Chondrocyte (in vitro differentiated cells): ENCODE data around the gene C3orf70. TPM values are rescaled to one million over a fixed set of nuclear protein-coding genes. Genes with fewer than 3 reads are reported as not detected.

Experiments
- DNase-seq: peaks from one replicate; pipeline ENCODE4 v3.0.0; 2021; ENCODE audit warnings: mixed read lengths, low spot score
- H3K27ac Mint-ChIP-seq: one replicate; pipeline ENCODE4 v1.8.0; 2021; ENCODE audit warnings: mild to moderate bottlenecking, moderate library complexity, mixed read lengths; ENCODE audit not compliant: unreplicated experiment
- H3K27me3 Mint-ChIP-seq: 2 replicates; pipeline ENCODE4 v1.8.0; 2021; ENCODE audit warnings: low read depth, mixed read lengths
- H3K36me3 Mint-ChIP-seq: 2 replicates; pipeline ENCODE4 v1.8.0; 2021; ENCODE audit warnings: low read depth, mixed read lengths
- H3K4me1 Mint-ChIP-seq: 2 replicates; pipeline ENCODE4 v1.8.0; 2021; ENCODE audit warnings: low read depth, mild to moderate bottlenecking, mixed read lengths
- H3K4me3 Mint-ChIP-seq: one replicate; pipeline ENCODE4 v1.8.0; 2021; ENCODE audit warnings: mild to moderate bottlenecking, moderate library complexity, mixed read lengths; ENCODE audit not compliant: unreplicated experiment
- H3K9me3 Mint-ChIP-seq: 2 replicates; pipeline ENCODE4 v1.8.0; 2021; ENCODE audit warnings: low read depth, mixed read lengths
- CTCF ChIP-seq: fragments of 200-600 bp; sonication (generic); IDR thresholded peaks from 2 replicates; pipeline ENCODE4 v1.5.0; 2021; ENCODE audit warnings: antibody characterized with exemption, mild to moderate bottlenecking, moderate library complexity
- total RNA-seq: library from RNA; stranded (reverse); gene quantifications from 3 replicates; pipeline ENCODE4 v1.2.1, GENCODE V29; 2021

Gene C3orf70
- total RNA-seq, 1 donor from 2014 or later, result 27.7 TPM

GRCh38 chr3:185028121-185028520 lies 124.7 kb downstream of the C3orf70 start:
- DNase-seq, result no peak
- no peak overlapping the region for H3K27ac Mint-ChIP-seq
- no peaks in the 10 kb centered on the region for H3K9me3 Mint-ChIP-seq
- no peak overlapping the region for H3K4me3 Mint-ChIP-seq
- H3K36me3 Mint-ChIP-seq, result peaks cover 16% of the 10 kb centered on the region
- TF ChIP-seq CTCF, result no peak
- H3K27me3 Mint-ChIP-seq, result no peaks in the 10 kb centered on the region
- H3K4me1 Mint-ChIP-seq, result no peaks in the 10 kb centered on the region

Other genes with a start within 250 kb of the C3orf70 start
- 0.70 to 4.9 TPM (median 3.5 TPM) in 3 replicates for gene EHHADH, start 101.0 kb upstream of the C3orf70 start, total RNA-seq
- 18.2 to 30.5 TPM (median 23.2 TPM) in 3 replicates for gene MAP3K13, start 210.1 kb upstream of the C3orf70 start, total RNA-seq